Inferior parietal cortex (tissue), 1 donor: ENCODE measurements around the gene CDC123.
"Not testable (repeated sequence)": the region's sequence is repeated elsewhere in the genome, so short reads cannot be mapped to it uniquely, and the experiment has no call there.

Experiments used
- DNase-seq: peaks from one replicate; pipeline ENCODE4 v3.0.0-alpha.2; 2016; ENCODE audit errors: extremely low spot score

CDC123 gene

GRCh38 chr10:12235796-12236195 lies 39.8 kb downstream of the CDC123 start:
- no peak for DNase-seq

- DNase-seq = no peak
Measured at GRCh38 chr10:12237265-12238220, 41.6 kb downstream of the CDC123 start.

GRCh38 chr10:12238821-12239220 lies 42.8 kb downstream of the CDC123 start:
- DNase-seq = no peak

- DNase-seq = no peak
Measured at GRCh38 chr10:12241810-12242529, 46.0 kb downstream of the CDC123 start.

- DNase-seq = no peak
Measured at GRCh38 chr10:12243864-12244620, 48.1 kb downstream of the CDC123 start.

- no peak for DNase-seq
Measured at GRCh38 chr10:12250181-12250580, 54.2 kb downstream of the CDC123 start.

GRCh38 chr10:12250702-12251101 lies 54.7 kb downstream of the CDC123 start:
- not testable (repeated sequence) for DNase-seq

- DNase-seq = no peak
Measured at GRCh38 chr10:12251581-12251980, 55.6 kb downstream of the CDC123 start.

GRCh38 chr10:12252882-12253546 lies 57.0 kb downstream of the CDC123 start:
- DNase-seq = no peak

GRCh38 chr10:12255048-12255447 lies 59.1 kb downstream of the CDC123 start:
- no peak for DNase-seq

- DNase-seq = no peak
Measured at GRCh38 chr10:12259988-12260387, 64.0 kb downstream of the CDC123 start.

- DNase-seq = no peak
Measured at GRCh38 chr10:12262278-12262981, 66.4 kb downstream of the CDC123 start.

GRCh38 chr10:12264204-12264940 lies 68.4 kb downstream of the CDC123 start:
- peak; percentile 81 for DNase-seq

GRCh38 chr10:12269056-12269455 lies 73.1 kb downstream of the CDC123 start:
- no peak for DNase-seq

- no peak for DNase-seq
Measured at GRCh38 chr10:12271210-12271540, 75.2 kb downstream of the CDC123 start.

- DNase-seq = not testable (repeated sequence)
Measured at GRCh38 chr10:12277862-12278261, 81.9 kb downstream of the CDC123 start.

- no peak for DNase-seq
Measured at GRCh38 chr10:12279281-12279680, 83.3 kb downstream of the CDC123 start.

- no peak for DNase-seq
Measured at GRCh38 chr10:12287772-12288171, 91.8 kb downstream of the CDC123 start.

GRCh38 chr10:12297784-12298183 lies 101.8 kb downstream of the CDC123 start:
- not testable (repeated sequence) for DNase-seq
